Astrocyte (in vitro differentiated cells and primary cell): ENCODE data around the gene GDNF. TPM values are rescaled to one million over a fixed set of nuclear protein-coding genes. Genes with fewer than 3 reads are reported as not detected.
A peak's percentile ranks its signal among the peaks of the same experiment; 100 is the strongest.

ENCODE experiments used
- DNase-seq: peaks from one replicate; pipeline ENCODE4 v3.0.0-alpha.2; 2010; ENCODE audit warnings: low read depth
- FAIRE-seq: peaks from 2 replicates; lab custom pipeline; 2011; peaks lifted over from hg19 to GRCh38; lab: Jason Lieb, UNC
- H2AFZ ChIP-seq: 2 replicates; pipeline ENCODE4 v1.6.0; 2012; ENCODE audit warnings: low read depth, low read length, inconsistent platforms
- H3K27ac ChIP-seq: 2 replicates; pipeline ENCODE4 v1.5.1; 2011; ENCODE audit warnings: low read depth, low read length, inconsistent platforms
- H3K27me3 ChIP-seq: 2 replicates; pipeline ENCODE4 v1.6.0; 2011; ENCODE audit warnings: low read length, inconsistent platforms; ENCODE audit not compliant: insufficient read depth
- H3K36me3 ChIP-seq: 2 replicates; pipeline ENCODE4 v1.5.1; 2011; ENCODE audit warnings: low read length, inconsistent platforms; ENCODE audit not compliant: insufficient read depth
- H3K4me1 ChIP-seq: 2 replicates; pipeline ENCODE4 v1.5.1; 2011; ENCODE audit warnings: low read length, inconsistent platforms; ENCODE audit not compliant: insufficient read depth
- H3K4me2 ChIP-seq: 2 replicates; pipeline ENCODE4 v1.6.0; 2012; ENCODE audit warnings: low read length, inconsistent platforms
- H3K4me3 ChIP-seq: 2 replicates; pipeline ENCODE4 v1.5.1; 2011; ENCODE audit warnings: low read depth, mild to moderate bottlenecking, low read length, inconsistent platforms; ENCODE audit not compliant: insufficient read depth
- H3K79me2 ChIP-seq: 2 replicates; pipeline ENCODE4 v1.6.0; 2012; ENCODE audit warnings: mild to moderate bottlenecking, low read length, inconsistent platforms; ENCODE audit not compliant: insufficient read depth
- H3K9ac ChIP-seq: 2 replicates; pipeline ENCODE4 v1.6.0; 2012; ENCODE audit warnings: mild to moderate bottlenecking, low read length, inconsistent platforms
- H3K9me3 ChIP-seq: 2 replicates; pipeline ENCODE4 v1.5.1; 2012; ENCODE audit warnings: low read depth, mild to moderate bottlenecking, low read length, inconsistent platforms; ENCODE audit not compliant: insufficient read depth
- H4K20me1 ChIP-seq: 2 replicates; pipeline ENCODE4 v1.6.0; 2012; ENCODE audit warnings: low read length, inconsistent platforms; ENCODE audit not compliant: insufficient read depth
- H3K27ac Mint-ChIP-seq: one replicate; pipeline ENCODE4 v1.8.0; 2021; ENCODE audit warnings: mild to moderate bottlenecking, mixed read lengths; ENCODE audit not compliant: unreplicated experiment
- H3K27me3 Mint-ChIP-seq: one replicate; pipeline ENCODE4 v1.8.0; 2021; ENCODE audit warnings: low read depth, mixed read lengths; ENCODE audit not compliant: unreplicated experiment
- H3K36me3 Mint-ChIP-seq: one replicate; pipeline ENCODE4 v1.8.0; 2021; ENCODE audit warnings: low read depth, mixed read lengths; ENCODE audit not compliant: unreplicated experiment
- H3K4me1 Mint-ChIP-seq: one replicate; pipeline ENCODE4 v1.8.0; 2021; ENCODE audit warnings: low read depth, mixed read lengths; ENCODE audit not compliant: unreplicated experiment
- H3K4me3 Mint-ChIP-seq: one replicate; pipeline ENCODE4 v1.8.0; 2021; ENCODE audit warnings: mild to moderate bottlenecking, moderate library complexity, mixed read lengths; ENCODE audit not compliant: unreplicated experiment
- H3K9me3 Mint-ChIP-seq: one replicate; pipeline ENCODE4 v1.8.0; 2021; ENCODE audit warnings: mild to moderate bottlenecking, mixed read lengths; ENCODE audit not compliant: unreplicated experiment
- CTCF ChIP-seq: IDR thresholded peaks from 2 replicates; pipeline ENCODE4 v1.5.1; 2011; ENCODE audit warnings: low read depth, mild to moderate bottlenecking, inconsistent platforms, low read length, moderate library complexity; ENCODE audit not compliant: insufficient read depth
- EZH2 ChIP-seq: IDR thresholded peaks from 2 replicates; pipeline ENCODE4 v1.6.1; 2012; ENCODE audit warnings: mild to moderate bottlenecking, low read length, inconsistent platforms; ENCODE audit not compliant: insufficient read depth
- total RNA-seq: library from RNA; stranded (reverse); gene quantifications from 2 replicates; pipeline ENCODE4 v1.2.1, GENCODE V29; 2021

GDNF gene
- total RNA-seq, 1 donor from 2014 or later, result 21.5 TPM

GRCh38 chr5:37873988-37874387 is 34.1 kb upstream of the GDNF start:
- Histone ChIP-seq H3K4me2 (no peak overlapping the region), H3K27ac (no peak overlapping the region), H3K4me3 (no peak overlapping the region), H3K9ac (no peak overlapping the region), H2AFZ (no peak overlapping the region), H3K36me3 (no peaks in the 10 kb centered on the region), H4K20me1 (no peaks in the 10 kb centered on the region), H3K79me2 (no peaks in the 10 kb centered on the region), H3K9me3 (no peaks in the 10 kb centered on the region), H3K4me1 (peaks cover 8% of the 10 kb centered on the region), H3K27me3 (no peaks in the 10 kb centered on the region)
- H3K4me1 Mint-ChIP-seq, result peaks cover 6% of the 10 kb centered on the region
- no peak for DNase-seq
- FAIRE-seq, result no peak
- H3K4me3 Mint-ChIP-seq, result no peak overlapping the region
- TF ChIP-seq EZH2, result no peak
- TF ChIP-seq CTCF, result no peak
- H3K27ac Mint-ChIP-seq, result no peak overlapping the region
- no peaks in the 10 kb centered on the region for H3K9me3 Mint-ChIP-seq
- H3K36me3 Mint-ChIP-seq, result no peaks in the 10 kb centered on the region
- peaks cover 3% of the 10 kb centered on the region for H3K27me3 Mint-ChIP-seq

- DNase-seq (peak; percentile 83), FAIRE-seq (peak; percentile 13)
- Histone ChIP-seq H3K79me2 (no peaks in the 10 kb centered on the region), H4K20me1 (no peaks in the 10 kb centered on the region), H3K27me3 (no peaks in the 10 kb centered on the region), H3K4me3 (no peak overlapping the region), H3K4me1 (peaks cover 8% of the 10 kb centered on the region), H2AFZ (no peak overlapping the region), H3K27ac (peak overlapping the region; percentile 52), H3K9me3 (no peaks in the 10 kb centered on the region), H3K36me3 (no peaks in the 10 kb centered on the region), H3K9ac (no peak overlapping the region), H3K4me2 (peak overlapping the region; percentile 23)
- H3K9me3 Mint-ChIP-seq, result no peaks in the 10 kb centered on the region
- H3K4me1 Mint-ChIP-seq, result peaks cover 6% of the 10 kb centered on the region
- TF ChIP-seq CTCF (no peak), EZH2 (no peak)
- H3K27ac Mint-ChIP-seq, result no peak overlapping the region
- H3K4me3 Mint-ChIP-seq, result no peak overlapping the region
- no peaks in the 10 kb centered on the region for H3K27me3 Mint-ChIP-seq
- H3K36me3 Mint-ChIP-seq, result no peaks in the 10 kb centered on the region
Measured at GRCh38 chr5:37871023-37871815, 31.4 kb upstream of the GDNF start.

- Histone ChIP-seq H3K4me2 (no peak overlapping the region), H3K9ac (no peak overlapping the region), H3K9me3 (no peaks in the 10 kb centered on the region), H3K27me3 (peaks cover 2% of the 10 kb centered on the region), H3K36me3 (no peaks in the 10 kb centered on the region), H3K4me3 (no peak overlapping the region), H3K27ac (no peak overlapping the region), H4K20me1 (no peaks in the 10 kb centered on the region), H2AFZ (no peak overlapping the region), H3K4me1 (no peaks in the 10 kb centered on the region), H3K79me2 (no peaks in the 10 kb centered on the region)
- Mint-ChIP-seq H3K4me3 (no peak overlapping the region), H3K4me1 (no peaks in the 10 kb centered on the region), H3K27ac (no peak overlapping the region), H3K9me3 (peaks cover 3% of the 10 kb centered on the region), H3K27me3 (peaks cover 3% of the 10 kb centered on the region), H3K36me3 (no peaks in the 10 kb centered on the region)
- DNase-seq (no peak), FAIRE-seq (no peak)
- TF ChIP-seq EZH2 (no peak), CTCF (no peak)
Measured at GRCh38 chr5:37869216-37869615, 29.4 kb upstream of the GDNF start.
